Upper lobe of left lung (tissue), 4 donors: Measurements from ENCODE around the gene STAT3.

Experiments
- CTCF ChIP-seq, 6 experiments: fragments of 450-650 bp in 4 of 6; fragments of 200-600 bp in 2 of 6; sonication (generic) in 2 of 6; IDR thresholded peaks; one replicate each; pipeline ENCODE4 v1.5.1; 2016 to 2019; ENCODE audit warnings: antibody characterized with exemption in 6 of 6
- POLR2A ChIP-seq, 4 donors: fragments of 450-650 bp; IDR thresholded peaks; one replicate each; pipeline ENCODE4 v1.5.1; 2016 to 2017; ENCODE audit warnings: antibody characterized with exemption in 4 of 4, mild to moderate bottlenecking in 2 of 4

- TF ChIP-seq CTCF (IDR thresholded peaks at IDR 0.05) (no peak), POLR2A (IDR thresholded peaks at IDR 0.05) (no peak)
These were observed 1.2 kb downstream of the STAT3 start for GRCh38 chr17:42386777-42387657.
